HEK293 (cell line): ENCODE measurements around the gene KRAS.

Experiments
- CTCF ChIA-PET: fragments of 350-600 bp; formaldehyde crosslinking; extraction: SDS; loops from one replicate; lab custom pipeline; 2021; ENCODE audit warnings: antibody characterized with exemption; lab: Yijun Ruan, JAX
- POLR2A ChIA-PET: fragments of 300-600 bp; formaldehyde crosslinking; extraction: SDS; loops from one replicate; lab custom pipeline; 2020; ENCODE audit warnings: antibody characterized with exemption, inconsistent platforms; lab: Yijun Ruan, JAX
- H3K27ac ChIP-seq: fragments of 200-500 bp; sonication (Bioruptor generic); 2 replicates; pipeline ENCODE4 v1.5.1; 2014; ENCODE audit warnings: low read depth, low read length, control low read depth, inconsistent platforms; ENCODE audit errors: extremely low read depth
- H3K36me3 ChIP-seq, 2 experiments: fragments of 200-500 bp in 1 of 2; sonication (Bioruptor generic) in 1 of 2; 1 replicate in 1 of 2; 2 replicates in 1 of 2; pipeline ENCODE4 v1.5.1; 2014 to 2017; ENCODE audit warnings: inconsistent platforms in 2 of 2, low read length in 2 of 2; ENCODE audit not compliant: control insufficient read depth in 2 of 2, insufficient read depth in 1 of 2
- H3K4me1 ChIP-seq: fragments of 200-500 bp; sonication (Bioruptor generic); 2 replicates; pipeline ENCODE4 v1.5.1; 2014; ENCODE audit warnings: mild to moderate bottlenecking, low read length, inconsistent platforms; ENCODE audit not compliant: control insufficient read depth, insufficient read depth
- H3K4me3 ChIP-seq: 2 replicates; pipeline ENCODE4 v1.5.1; 2011; ENCODE audit warnings: low read depth, mild to moderate bottlenecking, control low read depth, low read length, moderate library complexity
- H3K9me3 ChIP-seq: fragments of 200-500 bp; sonication (Bioruptor generic); 2 replicates; pipeline ENCODE4 v1.5.1; 2014; ENCODE audit warnings: low read depth, low read length, inconsistent platforms; ENCODE audit not compliant: control insufficient read depth, insufficient read depth
- FEZF1 ChIP-seq: fragments of 450-650 bp; formaldehyde crosslinking; IDR thresholded peaks from 2 replicates; pipeline ENCODE4 v1.5.1; 2016; ENCODE audit warnings: missing biosample characterization, missing genetic modification characterization
- HOXC10 ChIP-seq: sonication (generic); formaldehyde crosslinking; IDR thresholded peaks from 2 replicates; pipeline ENCODE4 v1.8.1; 2023; ENCODE audit warnings: mild to moderate bottlenecking, missing genetic modification reagents
- IKZF3 ChIP-seq: fragments of 450-650 bp; IDR thresholded peaks from 2 replicates; pipeline ENCODE4 v1.5.0; 2018; ENCODE audit warnings: missing biosample characterization, mild to moderate bottlenecking, missing genetic modification characterization, moderate library complexity
- SCRT2 ChIP-seq: fragments of 450-650 bp; formaldehyde crosslinking; IDR thresholded peaks from 2 replicates; pipeline ENCODE4 v1.5.1; 2016; ENCODE audit warnings: missing biosample characterization, missing genetic modification characterization
- ZBTB20 ChIP-seq: fragments of 450-650 bp; formaldehyde crosslinking; IDR thresholded peaks from 2 replicates; pipeline ENCODE4 v1.5.1; 2016; ENCODE audit warnings: missing biosample characterization, missing genetic modification characterization
- ZBTB7A ChIP-seq: fragments of 450-650 bp; formaldehyde crosslinking; IDR thresholded peaks from 2 replicates; pipeline ENCODE4 v1.5.1; 2016; ENCODE audit warnings: low read depth, missing biosample characterization, missing genetic modification characterization
- ZNF155 ChIP-seq: fragments of 450-650 bp; formaldehyde crosslinking; IDR thresholded peaks from 2 replicates; pipeline ENCODE4 v1.5.1; 2016; ENCODE audit warnings: missing biosample characterization, missing genetic modification characterization
- ZNF239 ChIP-seq: fragments of 450-650 bp; formaldehyde crosslinking; IDR thresholded peaks from 2 replicates; pipeline ENCODE4 v1.5.1; 2016; ENCODE audit warnings: missing biosample characterization, missing genetic modification characterization
- ZNF26 ChIP-seq: fragments of 450-650 bp; formaldehyde crosslinking; IDR thresholded peaks from 2 replicates; pipeline ENCODE4 v1.5.1; 2016; ENCODE audit warnings: missing biosample characterization, missing genetic modification characterization
- ZNF366 ChIP-seq: fragments of 450-650 bp; formaldehyde crosslinking; conservative IDR thresholded peaks from 2 replicates; pipeline ENCODE4 v1.5.1; 2016; ENCODE audit warnings: missing biosample characterization, missing genetic modification characterization
- ZNF416 ChIP-seq: fragments of 450-650 bp; formaldehyde crosslinking; IDR thresholded peaks from 2 replicates; pipeline ENCODE4 v1.5.1; 2016; ENCODE audit warnings: missing biosample characterization, missing genetic modification characterization
- ZNF473 ChIP-seq: fragments of 450-650 bp; formaldehyde crosslinking; IDR thresholded peaks from 2 replicates; pipeline ENCODE4 v1.5.1; 2017; ENCODE audit warnings: missing biosample characterization, missing genetic modification characterization
- ZNF560 ChIP-seq: fragments of 450-650 bp; formaldehyde crosslinking; IDR thresholded peaks from 2 replicates; pipeline ENCODE4 v1.5.1; 2017; ENCODE audit warnings: missing biosample characterization, missing genetic modification characterization, borderline replicate concordance
- ZNF600 ChIP-seq: fragments of 450-650 bp; formaldehyde crosslinking; IDR thresholded peaks from 2 replicates; pipeline ENCODE4 v1.5.1; 2016; ENCODE audit warnings: missing biosample characterization, missing genetic modification characterization
- ZNF664 ChIP-seq: fragments of 450-650 bp; formaldehyde crosslinking; IDR thresholded peaks from 2 replicates; pipeline ENCODE4 v1.5.1; 2016; ENCODE audit warnings: missing biosample characterization, missing genetic modification characterization
- ZNF837 ChIP-seq: fragments of 450-650 bp; formaldehyde crosslinking; IDR thresholded peaks from 2 replicates; pipeline ENCODE4 v1.5.1; 2016; ENCODE audit warnings: missing biosample characterization, missing genetic modification characterization
- ZSCAN16 ChIP-seq: fragments of 450-650 bp; formaldehyde crosslinking; IDR thresholded peaks from 2 replicates; pipeline ENCODE4 v1.5.1; 2016; ENCODE audit warnings: missing biosample characterization, missing genetic modification characterization
- ZXDB ChIP-seq: fragments of 450-650 bp; formaldehyde crosslinking; IDR thresholded peaks from 2 replicates; pipeline ENCODE4 v1.5.1; 2016; ENCODE audit warnings: missing biosample characterization, missing genetic modification characterization

KRAS gene

GRCh38 chr12:25257590-25258324 is 7.0 kb upstream of the KRAS start:
- no peak overlapping the region for H3K27ac ChIP-seq
- H3K4me1 ChIP-seq = no peaks in the 10 kb centered on the region
- POLR2A ChIA-PET = no interaction called here
- TF ChIP-seq ZNF239 (tag by site-specific recombination) (no peak), ZNF664 (tag by site-specific recombination) (peak; percentile 87; the same call in 1 of the 2 replicates)
- TF ChIP-seq, all 188 proteins: peak for 1
- H3K36me3 ChIP-seq = no peaks in the 10 kb centered on the region
- no peak overlapping the region for H3K4me3 ChIP-seq
- no peaks in the 10 kb centered on the region for H3K9me3 ChIP-seq
- CTCF ChIA-PET = interaction anchor here (0.6 kb wide), 1 partner anchor 1148 kb away, joined by 3 read pairs; no protein-coding TSS in a partner anchor

- no peak for TF ChIP-seq ZNF837 (tag by site-specific recombination)
- TF ChIP-seq ZBTB20 (tag by site-specific recombination) = no peak
- TF ChIP-seq HOXC10 (CRISPR knock-in tag) = no peak
- no peak for TF ChIP-seq ZNF155
- peak; percentile 78 for TF ChIP-seq FEZF1 (tag by site-specific recombination)
- TF ChIP-seq ZNF366 (tag by site-specific recombination) = no peak
- TF ChIP-seq ZNF560 = no peak
- TF ChIP-seq ZXDB = no peak
- Histone ChIP-seq H3K27ac (no peak overlapping the region), H3K36me3 (no peaks in the 10 kb centered on the region), H3K4me3 (no peak overlapping the region), H3K9me3 (no peaks in the 10 kb centered on the region), H3K4me1 (peaks cover 2% of the 10 kb centered on the region; the same call in 1 of the 2 replicates)
- ChIA-PET POLR2A (no interaction called here), CTCF (interaction anchor here (1.1 to 2.2 kb wide), 2 partner anchors 15 to 45 kb away, joined by 3 to 7 read pairs; no protein-coding TSS in a partner anchor)
Observed at GRCh38 chr12:25256826-25257225, 6.1 kb upstream of the KRAS start.

DNA sequence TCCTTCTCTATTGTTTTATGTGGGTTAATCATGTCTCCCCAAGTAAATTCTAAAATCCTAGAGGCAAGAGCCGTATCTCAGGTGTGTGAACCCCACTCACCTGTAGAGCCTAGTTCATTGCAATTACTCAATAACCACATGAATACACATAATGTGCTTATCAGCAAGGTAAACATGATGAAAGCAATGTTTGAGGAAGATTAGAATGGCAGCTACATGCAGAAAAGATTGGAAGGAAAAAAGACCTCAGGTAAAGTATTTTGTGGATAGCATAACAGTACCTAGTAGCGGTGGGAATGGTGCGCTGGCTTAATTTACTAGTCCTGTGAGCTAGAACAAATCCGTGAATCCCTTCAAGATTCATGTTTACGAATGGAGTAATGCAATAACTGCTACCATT is 5.3 kb upstream of the KRAS start:
- Histone ChIP-seq H3K9me3 (no peaks in the 10 kb centered on the region), H3K27ac (no peak overlapping the region), H3K4me3 (no peak overlapping the region), H3K36me3 (no peaks in the 10 kb centered on the region), H3K4me1 (peaks cover 3% of the 10 kb centered on the region; the same call in 1 of the 2 replicates)
- CTCF ChIA-PET = interaction anchor here (1.1 to 2.2 kb wide), 2 partner anchors 15 to 44 kb away, joined by 3 to 7 read pairs; no protein-coding TSS in a partner anchor
- POLR2A ChIA-PET = no interaction called here
- TF ChIP-seq IKZF3 (tag by site-specific recombination) (no peak), ZNF600 (tag by site-specific recombination) (no peak), ZNF473 (tag by site-specific recombination) (no peak), SCRT2 (tag by site-specific recombination) (peak; percentile 52; the same call in 1 of the 2 replicates)

DNA sequence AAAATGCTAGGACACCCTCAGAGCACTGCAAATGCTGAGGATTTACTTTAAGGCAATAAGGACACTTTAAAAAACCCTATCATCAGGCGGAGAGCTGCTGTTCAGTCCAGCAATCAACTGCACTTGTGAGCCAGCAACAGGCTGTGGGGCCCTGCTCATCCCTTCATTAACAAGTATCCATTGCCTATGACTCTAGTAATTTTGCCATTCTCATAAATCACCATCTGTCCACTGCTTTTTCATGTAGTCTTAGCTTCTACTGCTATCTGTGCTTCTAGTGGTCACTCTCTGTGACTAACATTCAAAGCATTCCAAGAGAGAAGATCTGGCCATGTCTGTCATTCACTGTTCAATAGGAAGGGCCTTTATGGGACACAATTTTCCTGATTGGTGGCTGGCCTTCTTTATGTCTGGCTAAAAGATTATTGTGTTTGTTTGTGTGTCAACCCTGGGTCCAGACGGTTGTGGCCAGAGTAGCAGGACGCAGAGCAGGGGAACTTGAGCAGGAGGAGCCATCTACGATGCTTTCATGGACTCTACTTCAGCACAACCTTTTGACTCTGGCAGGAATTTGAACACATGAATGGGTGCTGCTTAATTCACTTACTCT is 3.6 kb upstream of the KRAS start:
- H3K36me3 ChIP-seq = no peaks in the 10 kb centered on the region
- ChIA-PET POLR2A (interaction anchor here (1.0 kb wide), 1 partner anchor 10 kb away, joined by 3 read pairs; no protein-coding TSS in a partner anchor), CTCF (interaction anchor here (0.6 to 0.7 kb wide), 2 partner anchors 13 to 304 kb away, joined by 3 read pairs; no protein-coding TSS in a partner anchor)
- TF ChIP-seq ZNF416 (tag by site-specific recombination) (no peak), ZSCAN16 (no peak), ZBTB7A (tag by site-specific recombination) (no peak), ZNF26 (tag by site-specific recombination) (no peak), SCRT2 (tag by site-specific recombination) (peak; percentile 88)
- H3K4me1 ChIP-seq = peaks cover 3% of the 10 kb centered on the region; the same call in 1 of the 2 replicates
- H3K27ac ChIP-seq = no peak overlapping the region
- no peak overlapping the region for H3K4me3 ChIP-seq
- no peaks in the 10 kb centered on the region for H3K9me3 ChIP-seq
